Naive thymus-derived CD4-positive, alpha-beta T cell (primary cell): ENCODE measurements around the gene PLCG2. TPM values are rescaled to one million over a fixed set of nuclear protein-coding genes. Genes with fewer than 3 reads are reported as not detected.

ENCODE experiments used
- ATAC-seq: fragments of 150-1000 bp; cut with Tn5 transposase; 2 replicates; pipeline ENCODE4 v1.10.0; 2021; ENCODE audit warnings: mild to moderate bottlenecking, moderate library complexity
- CTCF ChIA-PET: fragments of 350-600 bp; sonication (Branson Sonifier 250); formaldehyde crosslinking; loops from one replicate; lab custom pipeline; 2021; ENCODE audit warnings: antibody characterized with exemption; lab: Charles Lee
- POLR2A ChIA-PET: fragments of 350-600 bp; sonication (Branson Sonifier 250); formaldehyde crosslinking; loops from one replicate; lab custom pipeline; 2021; ENCODE audit warnings: antibody characterized with exemption, inconsistent platforms; lab: Charles Lee
- DNase-seq, 9 donors: peaks; one replicate each; pipeline versions ENCODE4 v3.0.0 to v3.0.0-alpha.2; 2020 to 2022; ENCODE audit warnings: mixed read lengths in 1 of 9
- H3K27ac ChIP-seq: one replicate; pipeline ENCODE4 v1.7.0; 2013; ENCODE audit warnings: mild to moderate bottlenecking, low read depth, low read length, moderate library complexity
- H3K27me3 ChIP-seq, 2 donors: one replicate each; pipeline ENCODE4 v1.7.0; 2013; ENCODE audit warnings: low read length in 2 of 2, mild to moderate bottlenecking in 2 of 2, moderate library complexity in 2 of 2; ENCODE audit not compliant: control insufficient read depth in 2 of 2, insufficient read depth in 2 of 2
- H3K36me3 ChIP-seq, 3 experiments: 1 replicate in 2 of 3; 2 replicates in 1 of 3; pipeline ENCODE4 v1.7.0; 2013; ENCODE audit warnings: low read length in 3 of 3, mild to moderate bottlenecking in 3 of 3, moderate library complexity in 1 of 3; ENCODE audit not compliant: insufficient read depth in 3 of 3, control insufficient read depth in 2 of 3
- H3K4me1 ChIP-seq, 2 donors: one replicate each; pipeline ENCODE4 v1.7.0; 2013; ENCODE audit warnings: low read length in 2 of 2, mild to moderate bottlenecking in 2 of 2, moderate library complexity in 1 of 2; ENCODE audit not compliant: control insufficient read depth in 2 of 2, insufficient read depth in 2 of 2
- H3K4me3 ChIP-seq: 2 replicates; pipeline ENCODE4 v1.7.0; 2013; ENCODE audit warnings: mild to moderate bottlenecking, low read length
- H3K9me3 ChIP-seq, 3 experiments: 1 replicate in 2 of 3; 2 replicates in 1 of 3; pipeline ENCODE4 v1.7.0; 2013; ENCODE audit warnings: low read length in 3 of 3; ENCODE audit not compliant: control insufficient read depth in 2 of 3
- H3K27ac Mint-ChIP-seq, 9 donors: one replicate each; pipeline ENCODE4 v1.8.0; 2020 to 2022; ENCODE audit warnings: mixed read lengths in 9 of 9, mild to moderate bottlenecking in 8 of 9, moderate library complexity in 5 of 9, inconsistent platforms in 2 of 9
- H3K27me3 Mint-ChIP-seq, 5 donors: one replicate each; pipeline ENCODE4 v1.8.0; 2021 to 2022; ENCODE audit warnings: mixed read lengths in 5 of 5, mild to moderate bottlenecking in 1 of 5
- H3K36me3 Mint-ChIP-seq, 5 donors: one replicate each; pipeline ENCODE4 v1.8.0; 2020 to 2022; ENCODE audit warnings: mixed read lengths in 5 of 5, mild to moderate bottlenecking in 3 of 5, inconsistent platforms in 1 of 5
- H3K4me1 Mint-ChIP-seq, 7 donors: one replicate each; pipeline ENCODE4 v1.8.0; 2020 to 2022; ENCODE audit warnings: mixed read lengths in 7 of 7, mild to moderate bottlenecking in 3 of 7, inconsistent platforms in 1 of 7
- H3K4me3 Mint-ChIP-seq, 10 donors: one replicate each; pipeline ENCODE4 v1.8.0; 2020 to 2022; ENCODE audit warnings: mild to moderate bottlenecking in 10 of 10, mixed read lengths in 10 of 10, moderate library complexity in 6 of 10, inconsistent platforms in 2 of 10
- H3K9me3 Mint-ChIP-seq, 11 donors: one replicate each; pipeline ENCODE4 v1.8.0; 2020 to 2022; ENCODE audit warnings: mixed read lengths in 11 of 11, mild to moderate bottlenecking in 4 of 11, inconsistent platforms in 1 of 11, moderate library complexity in 1 of 11
- intact Hi-C, 2 donors: fragments of 100-400 bp; cut with micrococcal nuclease; formaldehyde crosslinking; loops; one replicate each; pipeline ENCODE4 v1.15.1; 2023
- polyA plus RNA-seq, 2 donors: library from polyadenylated mRNA; unstranded; fragments of 300-500 nt; fragmentation: Illumina TruSeq; gene quantifications; one replicate each; pipeline ENCODE4 v1.2.3, GENCODE V29; 2021
- total RNA-seq, 6 experiments: library from RNA in 5 of 6; stranded (reverse) in 5 of 6; gene quantifications; 1 replicate in 5 of 6; 2 replicates in 1 of 6; pipeline ENCODE4 v1.2.3 and lab custom pipeline; 2021 to 2026

The PLCG2 gene
- total and polyA plus RNA-seq, 7 experiments from 2014 or later: 0.07 to 85.8 (median 1.5) TPM

- Histone ChIP-seq H3K4me3 (no peak overlapping the region), H3K36me3 (no peaks in the 10 kb centered on the region), H3K27me3 (no peaks in the 10 kb centered on the region), H3K4me1 (no peaks in the 10 kb centered on the region), H3K9me3 (no peaks in the 10 kb centered on the region), H3K27ac (no peak overlapping the region)
- DNase-seq (no peak), ATAC-seq (no peak)
- Mint-ChIP-seq H3K9me3 (no peaks in the 10 kb centered on the region), H3K27ac (no peak overlapping the region), H3K36me3 (no peaks in the 10 kb centered on the region), H3K27me3 (peaks cover 0 to 4% (median 0%) of the 10 kb centered on the region in 5 donors), H3K4me1 (no peaks in the 10 kb centered on the region), H3K4me3 (no peak overlapping the region)
- ChIA-PET POLR2A (no interaction called here), CTCF (interaction anchor here (1.2 to 1.9 kb wide), 3 partner anchors 15 to 341 kb away, joined by 3 to 8 read pairs (median 7); no protein-coding TSS in a partner anchor)
- intact Hi-C loops: loop anchor here in 1 of 2 donors (5.0 kb wide), 1 partner anchor 521 kb away; no protein-coding TSS in a partner anchor
Observed at GRCh38 chr16:81888520-81889394, 109.7 kb downstream of the PLCG2 start.

GRCh38 chr16:81891736-81892364, 112.8 kb downstream of the PLCG2 start:
- H3K36me3 Mint-ChIP-seq: no peaks in the 10 kb centered on the region
- H3K9me3 Mint-ChIP-seq: no peaks in the 10 kb centered on the region
- no peak overlapping the region for H3K27ac ChIP-seq
- no peaks in the 10 kb centered on the region for H3K27me3 ChIP-seq
- CTCF ChIA-PET: no interaction called here
- H3K4me3 ChIP-seq: no peak overlapping the region
- intact Hi-C loops: no loop called here
- H3K4me3 Mint-ChIP-seq: no peak overlapping the region
- ATAC-seq (no peak), DNase-seq (no peak)
- H3K27ac Mint-ChIP-seq: peak overlapping the region in 1 of 9 donors; percentile 19
- no peaks in the 10 kb centered on the region for H3K36me3 ChIP-seq
- H3K27me3 Mint-ChIP-seq: peaks cover 0 to 4% (median 0%) of the 10 kb centered on the region in 5 donors
- no peaks in the 10 kb centered on the region for H3K4me1 Mint-ChIP-seq
- POLR2A ChIA-PET: no interaction called here
- no peaks in the 10 kb centered on the region for H3K9me3 ChIP-seq
- no peaks in the 10 kb centered on the region for H3K4me1 ChIP-seq

- Histone ChIP-seq H3K4me1 (no peaks in the 10 kb centered on the region), H3K27me3 (no peaks in the 10 kb centered on the region), H3K36me3 (no peaks in the 10 kb centered on the region), H3K9me3 (no peaks in the 10 kb centered on the region), H3K4me3 (no peak overlapping the region), H3K27ac (no peak overlapping the region)
- H3K4me3 Mint-ChIP-seq: no peak overlapping the region
- H3K9me3 Mint-ChIP-seq: no peaks in the 10 kb centered on the region
- no peak for ATAC-seq
- intact Hi-C loops: no loop called here
- no peaks in the 10 kb centered on the region for H3K4me1 Mint-ChIP-seq
- ChIA-PET POLR2A (no interaction called here), CTCF (no interaction called here)
- peaks cover 0 to 4% (median 0%) of the 10 kb centered on the region in 5 donors for H3K27me3 Mint-ChIP-seq
- H3K36me3 Mint-ChIP-seq: no peaks in the 10 kb centered on the region
- H3K27ac Mint-ChIP-seq: no peak overlapping the region
- no peak for DNase-seq
Observed at GRCh38 chr16:81894592-81894991, 115.5 kb downstream of the PLCG2 start.

GRCh38 chr16:81896902-81897301, 117.8 kb downstream of the PLCG2 start:
- ATAC-seq (no peak), DNase-seq (no peak)
- Mint-ChIP-seq H3K4me3 (no peak overlapping the region), H3K36me3 (no peaks in the 10 kb centered on the region), H3K4me1 (no peaks in the 10 kb centered on the region), H3K27ac (no peak overlapping the region), H3K9me3 (no peaks in the 10 kb centered on the region), H3K27me3 (peaks cover 0 to under 1% (median 0%) of the 10 kb centered on the region in 5 donors)
- no peaks in the 10 kb centered on the region for H3K36me3 ChIP-seq
- H3K4me3 ChIP-seq: no peak overlapping the region
- no peaks in the 10 kb centered on the region for H3K4me1 ChIP-seq
- H3K27me3 ChIP-seq: no peaks in the 10 kb centered on the region
- no peak overlapping the region for H3K27ac ChIP-seq
- ChIA-PET CTCF (no interaction called here), POLR2A (no interaction called here)
- H3K9me3 ChIP-seq: no peaks in the 10 kb centered on the region
- intact Hi-C loops: no loop called here

- H3K27ac Mint-ChIP-seq: no peak overlapping the region
- H3K27ac ChIP-seq: no peak overlapping the region
- H3K4me1 ChIP-seq: no peaks in the 10 kb centered on the region
- H3K36me3 Mint-ChIP-seq: peaks cover 0 to 3% (median 0%) of the 10 kb centered on the region in 5 donors
- H3K4me3 ChIP-seq: no peak overlapping the region
- no peaks in the 10 kb centered on the region for H3K36me3 ChIP-seq
- H3K9me3 ChIP-seq: no peaks in the 10 kb centered on the region
- intact Hi-C loops: no loop called here
- no peak for ATAC-seq
- H3K4me1 Mint-ChIP-seq: no peaks in the 10 kb centered on the region
- ChIA-PET CTCF (no interaction called here), POLR2A (no interaction called here)
- DNase-seq: no peak
- no peak overlapping the region for H3K4me3 Mint-ChIP-seq
- no peaks in the 10 kb centered on the region for H3K27me3 ChIP-seq
- H3K9me3 Mint-ChIP-seq: peaks cover 0 to 5% (median 2%) of the 10 kb centered on the region in 11 donors
- no peaks in the 10 kb centered on the region for H3K27me3 Mint-ChIP-seq
Observed at GRCh38 chr16:81899601-81900000, 120.5 kb downstream of the PLCG2 start.

GRCh38 chr16:81900014-81900413, 120.9 kb downstream of the PLCG2 start:
- ATAC-seq: no peak
- Mint-ChIP-seq H3K4me1 (no peaks in the 10 kb centered on the region), H3K27ac (no peak overlapping the region), H3K36me3 (peaks cover 0 to 3% (median 0%) of the 10 kb centered on the region in 5 donors), H3K27me3 (no peaks in the 10 kb centered on the region), H3K9me3 (peaks cover 0 to 5% (median 3%) of the 10 kb centered on the region in 11 donors), H3K4me3 (no peak overlapping the region)
- no peak overlapping the region for H3K4me3 ChIP-seq
- DNase-seq: no peak
- ChIA-PET POLR2A (no interaction called here), CTCF (no interaction called here)
- H3K4me1 ChIP-seq: no peaks in the 10 kb centered on the region
- no peaks in the 10 kb centered on the region for H3K27me3 ChIP-seq
- intact Hi-C loops: no loop called here
- H3K36me3 ChIP-seq: no peaks in the 10 kb centered on the region
- no peak overlapping the region for H3K27ac ChIP-seq
- H3K9me3 ChIP-seq: no peaks in the 10 kb centered on the region
